HUES64 (cell line): Measurements from ENCODE around the gene WWOX.

Experiments
- H3K27ac ChIP-seq: 2 replicates; pipeline ENCODE4 v1.7.0; 2013; ENCODE audit warnings: low read depth, low read length, inconsistent platforms
- H3K27me3 ChIP-seq: 2 replicates; pipeline ENCODE4 v1.6.1; 2013; ENCODE audit warnings: mild to moderate bottlenecking, low read length; ENCODE audit not compliant: insufficient read depth
- H3K36me3 ChIP-seq: 2 replicates; pipeline ENCODE4 v1.6.1; 2013; ENCODE audit warnings: mild to moderate bottlenecking, low read length; ENCODE audit not compliant: insufficient read depth
- H3K4me1 ChIP-seq: 2 replicates; pipeline ENCODE4 v1.6.1; 2013; ENCODE audit warnings: mild to moderate bottlenecking, low read length, moderate library complexity; ENCODE audit not compliant: insufficient read depth
- H3K4me3 ChIP-seq: 2 replicates; pipeline ENCODE4 v1.5.1; 2013; ENCODE audit warnings: mild to moderate bottlenecking, low read length, moderate library complexity
- H3K9ac ChIP-seq: 2 replicates; pipeline ENCODE4 v1.6.1; 2013; ENCODE audit warnings: mild to moderate bottlenecking, low read depth, low read length
- H3K9me3 ChIP-seq: 2 replicates; pipeline ENCODE4 v1.6.1; 2013; ENCODE audit warnings: low read depth, low read length; ENCODE audit not compliant: insufficient read depth
- WGBS: fragments of 150-250, 120-280 bp; methylation state at CpG from one replicate; pipeline ENCODE4 v1.1.7; 2013; ENCODE audit warnings: missing lambda C conversion rate; 5-methylcytosine and 5-hydroxymethylcytosine counted together

The WWOX gene

DNA sequence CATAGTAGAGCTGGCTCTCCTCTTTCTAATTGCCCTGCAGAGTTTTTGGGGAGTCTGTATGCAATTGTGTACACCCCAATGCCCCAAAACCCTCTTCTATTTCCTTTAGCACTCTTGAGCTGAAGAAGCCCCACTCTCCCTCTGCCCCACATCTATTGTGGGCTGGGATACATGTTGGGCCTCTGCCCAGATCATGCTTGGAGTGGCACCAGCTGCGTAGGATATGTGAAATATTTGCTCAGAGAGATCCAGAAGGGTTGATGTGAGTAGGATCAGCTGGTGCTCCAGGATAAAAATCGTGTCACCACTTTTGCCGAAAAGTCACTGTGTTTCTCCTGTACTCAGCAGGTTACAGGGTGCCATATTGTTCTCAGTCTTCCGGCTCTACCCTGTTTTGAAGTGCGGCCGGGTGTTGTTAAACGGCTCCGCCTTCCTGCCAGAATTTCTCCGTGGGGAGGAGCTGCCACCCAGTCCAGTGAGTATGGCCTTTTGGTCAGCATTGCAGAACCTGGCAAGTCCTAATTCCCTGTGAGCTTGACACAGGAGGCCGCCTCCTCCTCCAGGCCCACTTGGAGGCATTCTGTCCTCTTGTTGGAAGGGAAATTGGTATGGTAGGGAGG, 664.5 kb downstream of the WWOX start:
- H3K27me3 ChIP-seq, result no peaks in the 10 kb centered on the region
- H3K27ac ChIP-seq, result no peak overlapping the region
- no peaks in the 10 kb centered on the region for H3K36me3 ChIP-seq
- WGBS, result 91% methylated on average over 9 of the region's 10 CpGs
- H3K9me3 ChIP-seq, result no peaks in the 10 kb centered on the region
- H3K4me1 ChIP-seq, result peaks cover 28% of the 10 kb centered on the region
- H3K9ac ChIP-seq, result no peak overlapping the region
- H3K4me3 ChIP-seq, result no peak overlapping the region

DNA sequence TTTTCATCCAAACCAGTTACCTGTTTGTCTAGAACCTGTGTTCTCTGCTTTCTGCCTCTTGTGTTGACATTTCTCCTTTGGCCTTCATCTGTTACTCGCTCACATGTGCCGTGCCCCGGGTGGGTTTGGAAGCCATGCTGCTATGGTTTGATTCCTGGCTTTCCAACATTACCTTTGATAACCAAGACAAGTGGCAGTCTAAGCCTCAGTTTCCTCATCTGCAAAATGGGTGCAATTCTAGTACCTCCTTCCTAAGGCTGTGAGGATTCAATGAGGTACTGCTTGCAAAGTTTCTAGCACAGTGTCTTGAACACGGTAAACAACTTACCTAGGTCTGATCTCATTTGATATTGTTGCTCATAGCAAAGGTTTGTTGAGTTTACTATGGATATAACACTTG, 665.0 kb downstream of the WWOX start:
- H3K4me3 ChIP-seq, result no peak overlapping the region
- WGBS, result 94% methylated on average over 4 of the region's 4 CpGs

DNA sequence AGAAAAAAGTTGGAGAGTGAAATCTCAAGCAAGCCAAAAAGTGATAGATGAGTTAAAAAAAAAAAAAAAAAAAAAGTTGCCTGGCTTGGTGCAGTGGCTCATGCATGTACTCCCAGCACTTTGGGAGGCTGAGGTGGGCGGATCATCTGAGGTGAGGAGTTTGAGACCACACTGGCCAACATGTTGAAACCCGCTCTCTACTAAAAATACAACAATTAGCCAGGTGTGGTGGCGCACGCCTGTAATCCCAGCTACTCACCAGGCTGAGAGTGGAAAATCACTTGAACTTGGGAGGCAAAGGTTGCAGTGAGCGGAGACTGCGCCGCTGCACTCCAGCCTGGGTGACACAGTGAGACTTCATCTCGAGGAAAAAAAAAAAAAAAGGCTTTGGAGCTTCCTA, 668.8 kb downstream of the WWOX start:
- peaks cover 6% of the 10 kb centered on the region; the same call in 1 of the 2 replicates for H3K4me1 ChIP-seq
- H3K9ac ChIP-seq, result no peak overlapping the region
- no peak overlapping the region for H3K4me3 ChIP-seq
- H3K27me3 ChIP-seq, result no peaks in the 10 kb centered on the region
- no peak overlapping the region for H3K27ac ChIP-seq
- WGBS, result 96% methylated on average over 8 of the region's 8 CpGs
- no peaks in the 10 kb centered on the region for H3K9me3 ChIP-seq
- H3K36me3 ChIP-seq, result no peaks in the 10 kb centered on the region

More for the DNA sequence above, 665.0 kb downstream of the WWOX start:
- peaks cover 28% of the 10 kb centered on the region for H3K4me1 ChIP-seq
- H3K27ac ChIP-seq, result no peak overlapping the region
- no peak overlapping the region for H3K9ac ChIP-seq
- no peaks in the 10 kb centered on the region for H3K36me3 ChIP-seq
- no peaks in the 10 kb centered on the region for H3K27me3 ChIP-seq
- no peaks in the 10 kb centered on the region for H3K9me3 ChIP-seq

DNA sequence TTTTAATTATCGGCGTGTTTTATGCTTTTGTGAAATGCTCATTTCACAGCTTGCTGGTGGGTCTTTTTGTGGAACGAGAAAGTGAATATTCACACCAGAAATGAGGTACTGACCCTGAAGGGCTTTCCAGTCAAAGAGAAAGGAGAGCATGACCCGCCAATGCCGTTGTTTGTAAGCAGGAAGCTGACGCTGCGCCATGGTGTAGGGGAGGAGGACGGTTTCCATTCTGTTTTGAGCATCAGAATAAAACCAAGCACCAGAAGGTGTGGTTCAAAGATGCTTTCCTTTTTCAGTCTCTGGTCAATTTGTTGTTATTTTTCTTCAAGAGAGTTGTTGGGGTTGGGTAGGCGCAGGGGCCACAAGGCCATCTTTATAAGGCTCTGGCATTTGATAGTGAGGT, 669.3 kb downstream of the WWOX start:
- peaks cover 6% of the 10 kb centered on the region; the same call in 1 of the 2 replicates for H3K4me1 ChIP-seq
- H3K4me3 ChIP-seq, result no peak overlapping the region
- no peaks in the 10 kb centered on the region for H3K27me3 ChIP-seq
- WGBS, result 89% methylated on average over 9 of the region's 9 CpGs
- no peak overlapping the region for H3K9ac ChIP-seq
- no peak overlapping the region for H3K27ac ChIP-seq
- H3K36me3 ChIP-seq, result no peaks in the 10 kb centered on the region
- no peaks in the 10 kb centered on the region for H3K9me3 ChIP-seq

DNA sequence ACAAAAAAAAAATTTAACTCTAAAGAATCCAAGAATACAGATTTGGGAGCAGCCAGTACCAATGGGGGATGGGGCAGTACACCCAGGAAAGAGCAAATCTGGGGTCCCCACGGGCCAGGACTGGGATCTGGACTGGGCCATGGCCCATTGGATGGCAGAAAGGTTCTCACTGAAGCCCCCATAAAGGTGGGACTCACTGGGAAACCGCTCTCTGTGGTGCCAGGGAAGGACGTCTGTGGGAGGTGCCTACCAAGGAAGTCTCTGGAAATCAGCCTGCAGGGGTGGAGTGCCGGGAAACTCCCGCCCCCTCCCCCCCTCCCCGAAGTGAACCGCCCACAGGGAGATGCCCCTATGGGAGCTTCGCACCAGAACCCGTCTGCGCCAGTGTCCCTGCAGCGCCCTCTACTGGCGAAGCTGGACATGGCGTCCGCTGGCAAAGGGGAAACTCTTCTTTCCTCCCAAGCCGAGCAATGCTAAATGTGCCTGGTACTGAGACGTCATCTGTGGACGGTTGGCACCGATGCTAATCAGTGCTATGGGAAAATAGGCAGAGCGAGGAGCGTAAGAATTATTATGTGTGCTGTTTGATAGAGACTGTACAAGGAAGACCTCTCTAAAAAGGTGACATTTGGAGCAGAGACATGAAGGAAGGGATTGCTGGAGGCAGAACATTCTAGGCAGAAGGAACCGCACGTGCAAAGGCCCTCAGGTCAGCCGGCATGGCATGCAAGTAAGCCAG, 671.1 kb downstream of the WWOX start:
- H3K9ac ChIP-seq, result no peak overlapping the region
- H3K4me1 ChIP-seq, result peaks cover 6% of the 10 kb centered on the region; the same call in 1 of the 2 replicates
- H3K27ac ChIP-seq, result no peak overlapping the region
- no peaks in the 10 kb centered on the region for H3K27me3 ChIP-seq
- H3K36me3 ChIP-seq, result no peaks in the 10 kb centered on the region
- no peaks in the 10 kb centered on the region for H3K9me3 ChIP-seq
- no peak overlapping the region for H3K4me3 ChIP-seq
- 52% methylated on average over 23 of the region's 23 CpGs for WGBS

DNA sequence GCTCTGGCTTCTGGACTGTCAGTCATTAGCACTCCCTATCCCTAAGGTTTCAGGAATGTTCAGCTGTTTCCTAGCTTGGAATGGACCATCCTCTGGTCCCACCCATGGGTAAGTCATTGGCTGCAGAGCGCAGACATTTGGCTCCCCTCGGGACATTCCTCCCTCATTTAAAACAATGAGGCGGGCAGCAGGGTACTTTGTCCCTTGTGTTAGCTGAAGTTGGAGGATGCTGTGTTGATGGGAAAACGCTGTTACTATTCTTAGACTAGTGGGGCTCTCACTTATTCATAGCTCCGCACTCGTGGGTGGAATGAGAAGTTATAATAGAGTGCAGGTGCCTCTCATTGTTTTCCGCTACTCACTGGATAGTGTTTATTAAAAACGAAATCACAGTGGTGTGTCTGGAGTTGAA, 673.8 kb downstream of the WWOX start:
- Histone ChIP-seq H3K4me3 (no peak overlapping the region), H3K9ac (no peak overlapping the region), H3K27me3 (no peaks in the 10 kb centered on the region), H3K9me3 (no peaks in the 10 kb centered on the region), H3K27ac (no peak overlapping the region), H3K4me1 (no peaks in the 10 kb centered on the region), H3K36me3 (no peaks in the 10 kb centered on the region)
- WGBS, result 94% methylated on average over 8 of the region's 8 CpGs

DNA sequence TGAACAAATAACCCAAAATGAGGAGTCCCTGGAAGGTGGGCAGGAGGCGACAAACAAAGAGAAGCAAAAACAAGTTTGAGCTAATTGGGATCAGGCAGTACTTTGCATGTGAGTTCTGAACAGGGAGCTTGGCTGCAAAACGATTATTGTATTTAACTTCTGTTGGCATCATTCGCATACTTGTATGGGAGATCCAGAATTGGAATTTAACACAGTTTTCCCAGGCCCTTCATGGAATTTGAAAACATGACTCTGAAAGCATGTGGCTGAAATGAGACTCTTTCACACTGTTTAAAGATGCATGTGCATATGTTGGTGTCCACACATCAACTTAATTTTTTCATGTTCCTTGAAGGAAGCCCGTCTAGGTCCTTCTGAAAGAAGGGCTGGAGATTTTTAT, 674.3 kb downstream of the WWOX start:
- H3K4me1 ChIP-seq, result no peaks in the 10 kb centered on the region
- no peaks in the 10 kb centered on the region for H3K36me3 ChIP-seq
- no peak overlapping the region for H3K27ac ChIP-seq
- H3K4me3 ChIP-seq, result no peak overlapping the region
- no peaks in the 10 kb centered on the region for H3K9me3 ChIP-seq
- H3K27me3 ChIP-seq, result no peaks in the 10 kb centered on the region
- WGBS, result 81% methylated on average over 4 of the region's 4 CpGs
- no peak overlapping the region for H3K9ac ChIP-seq

DNA sequence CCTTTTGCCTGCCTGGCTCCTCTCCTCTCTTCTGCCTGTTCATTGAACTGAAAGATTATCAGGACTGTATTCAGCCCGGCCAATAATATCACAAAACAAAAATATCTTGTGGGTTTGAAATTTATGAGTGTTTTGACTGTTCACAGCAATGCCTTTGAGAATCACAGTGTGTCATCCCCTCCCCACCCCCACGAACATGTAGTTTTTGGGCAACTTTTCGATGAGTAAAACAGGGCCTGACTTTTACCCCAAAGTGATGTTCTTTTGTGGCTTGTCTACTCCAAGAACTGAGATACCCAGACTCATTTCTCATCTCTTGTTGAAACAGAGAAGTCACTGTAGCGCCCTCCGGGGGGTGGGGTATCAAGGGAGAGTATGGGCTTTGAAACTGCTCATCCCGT, 675.7 kb downstream of the WWOX start:
- no peak overlapping the region for H3K27ac ChIP-seq
- H3K4me1 ChIP-seq, result peaks cover under 1% of the 10 kb centered on the region; the same call in 1 of the 2 replicates
- WGBS, result 93% methylated on average over 2 of the region's 6 CpGs
- H3K36me3 ChIP-seq, result no peaks in the 10 kb centered on the region
- no peak overlapping the region for H3K4me3 ChIP-seq
- H3K9ac ChIP-seq, result no peak overlapping the region
- no peaks in the 10 kb centered on the region for H3K9me3 ChIP-seq
- no peaks in the 10 kb centered on the region for H3K27me3 ChIP-seq

DNA sequence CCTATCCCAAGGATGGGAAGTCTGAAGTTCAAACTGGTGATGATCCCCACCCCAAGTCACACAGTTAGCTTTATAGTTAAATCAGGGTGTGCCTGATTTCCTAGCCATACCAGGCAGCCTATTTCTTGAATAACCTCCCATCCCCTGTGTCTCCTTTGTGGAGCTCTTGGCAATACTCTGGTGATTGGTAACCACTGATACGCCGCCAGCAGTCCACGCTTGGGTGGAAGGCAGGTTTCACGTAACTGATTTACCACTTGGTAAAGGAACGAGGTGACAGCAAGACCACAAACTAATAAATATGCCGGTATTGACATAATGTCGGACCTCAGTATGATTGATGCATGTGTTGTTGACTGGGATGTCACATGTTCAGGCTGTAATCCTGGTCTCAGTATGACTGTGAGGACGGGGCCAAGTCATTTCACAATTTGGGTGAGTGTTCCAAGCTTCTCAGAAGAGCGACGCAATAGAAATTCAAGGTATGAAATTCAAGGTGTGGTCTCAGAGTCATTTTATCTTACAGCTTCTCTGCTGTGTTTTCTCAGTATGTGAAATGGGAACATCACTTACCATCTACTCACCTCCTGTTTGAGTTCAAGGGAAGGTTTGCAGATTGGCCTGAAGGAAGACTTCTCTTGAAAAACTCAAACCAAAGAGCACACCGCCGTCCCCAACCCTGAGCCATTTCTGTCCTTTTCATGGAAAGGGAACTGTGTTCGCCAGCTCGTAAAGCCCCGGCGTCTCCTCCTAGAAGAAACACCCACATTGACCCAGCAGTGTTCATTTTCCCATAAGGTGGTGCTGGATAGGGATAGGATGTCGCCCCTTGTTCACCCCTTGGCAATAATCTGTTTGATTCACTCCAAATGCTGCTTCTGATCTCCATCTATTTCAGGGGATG, 678.9 kb downstream of the WWOX start:
- no peaks in the 10 kb centered on the region for H3K9me3 ChIP-seq
- H3K9ac ChIP-seq, result no peak overlapping the region
- peaks cover 4% of the 10 kb centered on the region; the same call in 1 of the 2 replicates for H3K4me1 ChIP-seq
- no peak overlapping the region for H3K4me3 ChIP-seq
- 97% methylated on average over 17 of the region's 17 CpGs for WGBS
- no peaks in the 10 kb centered on the region for H3K27me3 ChIP-seq
- no peak overlapping the region for H3K27ac ChIP-seq
- H3K36me3 ChIP-seq, result no peaks in the 10 kb centered on the region

DNA sequence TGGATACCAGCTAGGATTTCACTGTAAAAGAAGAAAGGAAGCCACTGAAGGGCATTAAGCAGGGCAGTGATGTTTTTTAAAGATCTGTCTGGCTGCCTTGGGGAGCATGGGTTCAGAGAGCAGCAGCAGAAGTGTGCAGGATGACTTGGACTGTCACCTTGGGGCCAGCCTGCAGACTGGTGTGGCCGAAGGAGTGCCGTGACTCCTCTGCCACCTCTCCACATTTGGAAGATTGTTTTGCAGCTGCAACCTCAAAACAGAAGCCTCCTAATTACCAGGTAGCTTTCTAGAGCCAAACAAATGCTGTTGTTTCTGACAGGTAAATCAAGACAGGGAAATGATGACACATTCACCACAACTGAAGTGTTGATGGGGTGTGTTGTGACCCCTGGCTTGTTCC, 681.4 kb downstream of the WWOX start:
- 96% methylated on average over 2 of the region's 2 CpGs for WGBS
- no peaks in the 10 kb centered on the region for H3K9me3 ChIP-seq
- no peaks in the 10 kb centered on the region for H3K36me3 ChIP-seq
- no peaks in the 10 kb centered on the region for H3K27me3 ChIP-seq
- H3K4me3 ChIP-seq, result no peak overlapping the region
- peaks cover 4% of the 10 kb centered on the region; the same call in 1 of the 2 replicates for H3K4me1 ChIP-seq
- H3K9ac ChIP-seq, result no peak overlapping the region
- no peak overlapping the region for H3K27ac ChIP-seq

DNA sequence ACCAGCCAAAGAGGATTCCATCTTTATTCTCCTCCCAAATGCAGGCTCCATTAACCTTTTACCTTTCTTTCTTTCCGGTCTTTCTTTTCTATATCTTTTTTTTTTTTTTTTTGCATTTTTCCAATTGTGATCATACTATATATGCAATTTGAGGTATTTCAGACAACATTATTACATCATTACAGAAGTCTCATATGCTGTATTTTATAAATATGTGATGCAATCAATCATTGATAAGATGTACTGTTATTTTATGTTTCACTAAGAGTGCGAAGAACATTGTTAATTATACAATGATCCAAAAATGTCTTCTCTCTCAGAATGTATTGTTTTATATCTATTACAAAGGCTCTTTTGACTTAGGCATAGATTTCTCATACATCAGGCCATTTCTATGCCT, 683.1 kb downstream of the WWOX start:
- Histone ChIP-seq H3K4me3 (no peak overlapping the region), H3K9ac (no peak overlapping the region), H3K9me3 (no peaks in the 10 kb centered on the region), H3K36me3 (no peaks in the 10 kb centered on the region), H3K4me1 (peaks cover 4% of the 10 kb centered on the region; the same call in 1 of the 2 replicates), H3K27me3 (no peaks in the 10 kb centered on the region), H3K27ac (no peak overlapping the region)
- WGBS, result no CpG with 5 or more reads among the region's 2 CpGs
